SU-DHL-6 (cell line): ENCODE measurements around the gene GPR87.

Experiments used
- H2AFZ ChIP-seq: fragments of 200-600 bp; sonication (generic); 2 replicates; pipeline ENCODE4 v1.6.1; 2014; ENCODE audit warnings: low read depth, mild to moderate bottlenecking, moderate library complexity, mixed read lengths, antibody characterized with exemption, low read length; ENCODE audit not compliant: severe bottlenecking
- H3F3A ChIP-seq: fragments of 200-600 bp; shearing (Covaris generic); 2 replicates; pipeline ENCODE4 v1.6.0; 2016; ENCODE audit warnings: antibody characterized with exemption, mild to moderate bottlenecking; ENCODE audit not compliant: insufficient read depth
- H3K27ac ChIP-seq: fragments of 200-600 bp; sonication (generic); 2 replicates; pipeline ENCODE4 v1.5.1; 2016; ENCODE audit warnings: low read depth, mild to moderate bottlenecking, low read length, moderate library complexity, mixed read lengths
- H3K27me3 ChIP-seq: fragments of 200-600 bp; sonication (generic), shearing (Covaris generic); 2 replicates; pipeline ENCODE4 v1.6.0; 2014; ENCODE audit warnings: mild to moderate bottlenecking, low read length
- H3K36me3 ChIP-seq: fragments of 200-600 bp; sonication (generic); 2 replicates; pipeline ENCODE4 v1.6.1; 2014; ENCODE audit warnings: mild to moderate bottlenecking, low read length, mixed read lengths
- H3K4me2 ChIP-seq: fragments of 300-600, 200-600 bp; shearing (Covaris generic), sonication (generic); 2 replicates; pipeline ENCODE4 v1.6.0; 2014; ENCODE audit warnings: low read length, low read depth, mild to moderate bottlenecking; ENCODE audit not compliant: poor library complexity, severe bottlenecking
- H3K4me3 ChIP-seq: fragments of 200-600 bp; sonication (generic); 2 replicates; pipeline ENCODE4 v1.5.1; 2014; ENCODE audit warnings: antibody characterized with exemption, low read length, mild to moderate bottlenecking, mixed read lengths; ENCODE audit not compliant: insufficient read depth, poor library complexity, severe bottlenecking
- H3K79me2 ChIP-seq: fragments of 200-600 bp; sonication (generic); 2 replicates; pipeline ENCODE4 v1.6.1; 2014; ENCODE audit warnings: mild to moderate bottlenecking, low read length, moderate library complexity; ENCODE audit not compliant: insufficient read depth
- H3K9ac ChIP-seq: fragments of 200-600 bp; sonication (generic); 2 replicates; pipeline ENCODE4 v1.7.0; 2014; ENCODE audit warnings: mild to moderate bottlenecking, low read length
- H3K9me2 ChIP-seq: fragments of 200-600 bp; sonication (generic); replicated peaks from 2 replicates; pipeline ENCODE4 v1.6.1; 2014; ENCODE audit warnings: low read length; ENCODE audit not compliant: insufficient read depth
- H3K9me3 ChIP-seq: fragments of 200-600 bp; sonication (generic); 2 replicates; pipeline ENCODE4 v1.6.1; 2014; ENCODE audit warnings: low read length, mixed read lengths; ENCODE audit not compliant: insufficient read depth
- H4K20me1 ChIP-seq: fragments of 200-600 bp; sonication (generic); 2 replicates; pipeline ENCODE4 v1.6.1; 2014; ENCODE audit warnings: low read depth, mild to moderate bottlenecking, antibody characterized with exemption, low read length, moderate library complexity, mixed read lengths
- EZH2phosphoT487 ChIP-seq: fragments of 200-600 bp; sonication (generic), shearing (Covaris generic); conservative IDR thresholded peaks from 2 replicates; pipeline ENCODE4 v1.6.1; 2018; ENCODE audit warnings: mild to moderate bottlenecking, antibody characterized with exemption, low read length, moderate library complexity, mixed read lengths
- TF ChIP-seq, protein P1 (sequence below): fragments of 200-600 bp; sonication (generic); IDR thresholded peaks from one replicate; pipeline ENCODE4 v1.5.1; 2017; ENCODE audit warnings: antibody characterized with exemption, mild to moderate bottlenecking, low read length, moderate library complexity; ENCODE audit not compliant: insufficient read depth, poor library complexity, severe bottlenecking

GPR87 gene

DNA sequence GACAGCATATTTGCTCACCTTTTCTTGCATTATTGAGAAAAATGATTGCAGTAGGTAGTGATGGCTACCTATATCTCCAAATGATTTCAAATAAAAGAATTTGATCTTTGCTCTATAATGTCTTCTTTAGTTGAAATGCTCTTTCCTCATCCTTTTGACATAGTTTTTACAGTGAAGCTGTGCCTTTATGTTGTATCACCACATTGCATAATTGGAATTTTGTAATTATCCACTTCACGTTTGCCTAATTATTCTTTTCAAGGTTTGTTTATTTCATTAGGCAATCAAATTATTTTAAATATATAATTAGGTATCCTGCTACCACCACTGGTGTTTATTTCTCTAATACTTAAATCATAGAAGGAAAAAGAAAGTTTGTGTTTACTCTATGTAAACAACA, 34.0 kb upstream of the GPR87 start:
- no peaks in the 10 kb centered on the region for H3K36me3 ChIP-seq
- no peak overlapping the region for H3K9ac ChIP-seq
- H3K79me2 ChIP-seq = no peaks in the 10 kb centered on the region
- TF ChIP-seq, protein P1, sequence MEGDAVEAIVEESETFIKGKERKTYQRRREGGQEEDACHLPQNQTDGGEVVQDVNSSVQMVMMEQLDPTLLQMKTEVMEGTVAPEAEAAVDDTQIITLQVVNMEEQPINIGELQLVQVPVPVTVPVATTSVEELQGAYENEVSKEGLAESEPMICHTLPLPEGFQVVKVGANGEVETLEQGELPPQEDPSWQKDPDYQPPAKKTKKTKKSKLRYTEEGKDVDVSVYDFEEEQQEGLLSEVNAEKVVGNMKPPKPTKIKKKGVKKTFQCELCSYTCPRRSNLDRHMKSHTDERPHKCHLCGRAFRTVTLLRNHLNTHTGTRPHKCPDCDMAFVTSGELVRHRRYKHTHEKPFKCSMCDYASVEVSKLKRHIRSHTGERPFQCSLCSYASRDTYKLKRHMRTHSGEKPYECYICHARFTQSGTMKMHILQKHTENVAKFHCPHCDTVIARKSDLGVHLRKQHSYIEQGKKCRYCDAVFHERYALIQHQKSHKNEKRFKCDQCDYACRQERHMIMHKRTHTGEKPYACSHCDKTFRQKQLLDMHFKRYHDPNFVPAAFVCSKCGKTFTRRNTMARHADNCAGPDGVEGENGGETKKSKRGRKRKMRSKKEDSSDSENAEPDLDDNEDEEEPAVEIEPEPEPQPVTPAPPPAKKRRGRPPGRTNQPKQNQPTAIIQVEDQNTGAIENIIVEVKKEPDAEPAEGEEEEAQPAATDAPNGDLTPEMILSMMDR = no peak
- TF ChIP-seq EZH2phosphoT487 = no peak
- no peaks in the 10 kb centered on the region for H3K9me3 ChIP-seq
- no peaks in the 10 kb centered on the region for H3F3A ChIP-seq
- no peak overlapping the region for H3K27ac ChIP-seq
- H3K9me2 ChIP-seq = no peaks in the 10 kb centered on the region
- H3K4me3 ChIP-seq = no peak overlapping the region
- H4K20me1 ChIP-seq = no peaks in the 10 kb centered on the region
- H2AFZ ChIP-seq = no peak overlapping the region
- H3K27me3 ChIP-seq = no peaks in the 10 kb centered on the region
- H3K4me2 ChIP-seq = no peak overlapping the region

DNA sequence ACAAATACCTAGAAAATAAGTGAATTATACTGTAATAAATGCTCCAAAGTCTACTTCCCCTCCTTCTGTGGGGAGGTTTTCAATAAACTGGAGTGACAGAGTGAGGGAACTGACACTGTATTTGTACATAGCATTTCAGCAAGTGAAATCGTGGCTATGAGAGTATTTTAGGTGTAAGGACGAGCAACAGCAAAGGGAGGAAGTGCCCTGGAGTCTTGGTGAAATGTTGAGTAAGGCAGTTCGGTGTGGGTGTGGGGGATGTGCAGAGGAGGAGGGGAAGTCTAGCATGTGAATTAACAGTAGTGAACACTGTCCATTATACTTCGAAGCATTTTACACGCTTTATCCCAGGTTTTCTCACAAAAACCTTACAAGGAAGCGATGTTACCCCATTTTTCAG, 30.8 kb upstream of the GPR87 start:
- H3K36me3 ChIP-seq = no peaks in the 10 kb centered on the region
- no peak overlapping the region for H3K9ac ChIP-seq
- H3F3A ChIP-seq = no peaks in the 10 kb centered on the region
- H3K9me2 ChIP-seq = no peaks in the 10 kb centered on the region
- TF ChIP-seq, protein P1 = no peak
- H3K4me3 ChIP-seq = no peak overlapping the region
- H3K27me3 ChIP-seq = no peaks in the 10 kb centered on the region
- no peaks in the 10 kb centered on the region for H4K20me1 ChIP-seq
- no peaks in the 10 kb centered on the region for H3K79me2 ChIP-seq
- no peak overlapping the region for H3K4me2 ChIP-seq
- H3K9me3 ChIP-seq = no peaks in the 10 kb centered on the region
- no peak overlapping the region for H2AFZ ChIP-seq
- H3K27ac ChIP-seq = no peak overlapping the region

DNA sequence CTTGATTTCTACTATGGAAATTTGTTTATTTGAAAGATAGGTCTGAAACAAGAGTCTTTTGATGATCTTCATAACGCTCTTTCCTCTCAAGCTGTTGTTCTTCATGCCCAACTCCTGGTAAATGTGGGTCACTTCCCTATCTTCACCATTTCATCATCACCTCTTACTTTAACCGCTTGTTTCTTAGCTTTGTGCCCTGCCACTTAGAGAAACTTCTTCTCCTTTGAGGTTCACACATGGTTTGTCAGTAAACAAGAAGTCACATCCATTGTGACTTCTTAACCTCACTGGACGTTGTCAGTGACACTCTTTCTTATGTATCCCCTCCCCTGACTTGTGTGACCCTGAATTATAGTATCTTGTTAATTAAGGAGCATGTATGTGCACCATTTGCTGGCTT, 29.7 kb upstream of the GPR87 start:
- no peaks in the 10 kb centered on the region for H3K9me3 ChIP-seq
- H3K4me3 ChIP-seq = no peak overlapping the region
- H2AFZ ChIP-seq = no peak overlapping the region
- H3K27ac ChIP-seq = no peak overlapping the region
- no peak for TF ChIP-seq EZH2phosphoT487
- TF ChIP-seq, protein P1 = no peak
- H3K36me3 ChIP-seq = no peaks in the 10 kb centered on the region
- no peaks in the 10 kb centered on the region for H3K9me2 ChIP-seq
- no peaks in the 10 kb centered on the region for H3K79me2 ChIP-seq
- H4K20me1 ChIP-seq = no peaks in the 10 kb centered on the region
- no peaks in the 10 kb centered on the region for H3K27me3 ChIP-seq
- H3F3A ChIP-seq = no peaks in the 10 kb centered on the region
- no peak overlapping the region for H3K4me2 ChIP-seq
- no peak overlapping the region for H3K9ac ChIP-seq

DNA sequence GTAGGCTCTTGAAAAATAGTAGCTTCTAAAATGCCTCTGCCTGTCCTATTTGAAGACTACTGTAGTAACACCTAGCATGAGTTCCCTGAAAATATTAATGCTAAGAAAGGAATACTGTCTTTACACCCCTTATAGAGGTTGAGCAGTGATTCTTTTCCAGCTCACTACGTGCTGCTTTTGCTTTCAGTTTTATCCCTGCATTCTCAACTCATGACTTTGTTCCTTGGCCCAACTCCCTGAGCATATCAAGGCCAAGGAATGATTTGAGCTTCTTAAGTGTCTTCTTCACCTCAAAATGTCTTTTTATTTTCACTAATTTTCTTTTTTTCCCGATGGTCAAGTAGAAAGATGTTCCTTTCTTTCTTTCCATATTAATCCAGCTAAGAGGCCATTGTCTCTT, 29.2 kb upstream of the GPR87 start:
- no peak overlapping the region for H3K9ac ChIP-seq
- no peaks in the 10 kb centered on the region for H3K9me3 ChIP-seq
- no peaks in the 10 kb centered on the region for H4K20me1 ChIP-seq
- H3F3A ChIP-seq = no peaks in the 10 kb centered on the region
- no peak overlapping the region for H3K27ac ChIP-seq
- H3K27me3 ChIP-seq = no peaks in the 10 kb centered on the region
- no peak overlapping the region for H3K4me2 ChIP-seq
- H3K9me2 ChIP-seq = no peaks in the 10 kb centered on the region
- no peak overlapping the region for H3K4me3 ChIP-seq
- no peaks in the 10 kb centered on the region for H3K36me3 ChIP-seq
- TF ChIP-seq EZH2phosphoT487 = no peak
- TF ChIP-seq, protein P1 = no peak
- no peak overlapping the region for H2AFZ ChIP-seq
- no peaks in the 10 kb centered on the region for H3K79me2 ChIP-seq
